HG03103 (cell line): ENCODE results near the gene AP5M1.
"Not testable (repeated sequence)": the region's sequence is repeated elsewhere in the genome, so short reads cannot be mapped to it uniquely, and the experiment has no call there.

Experiments used
- ATAC-seq: cut with Tn5 transposase; IDR thresholded peaks from one replicate; pipeline ENCODE4 v1.9.1; 2021; ENCODE audit warnings: low read depth; ENCODE audit not compliant: unreplicated experiment

Gene AP5M1

GRCh38 chr14:57287745-57288144 lies 19.0 kb downstream of the AP5M1 start:
- no peak for ATAC-seq

- ATAC-seq, result no peak
Measured at GRCh38 chr14:57290751-57291150, 22.0 kb downstream of the AP5M1 start.

- ATAC-seq, result no peak
Measured at GRCh38 chr14:57291692-57292647, 23.2 kb downstream of the AP5M1 start.

GRCh38 chr14:57293866-57294837 lies 25.4 kb downstream of the AP5M1 start:
- no peak for ATAC-seq

- ATAC-seq, result no peak
Measured at GRCh38 chr14:57295239-57295638, 26.5 kb downstream of the AP5M1 start.

GRCh38 chr14:57297852-57298251 lies 29.1 kb downstream of the AP5M1 start:
- ATAC-seq, result no peak

GRCh38 chr14:57299511-57299910 lies 30.7 kb downstream of the AP5M1 start:
- ATAC-seq, result no peak

- no peak for ATAC-seq
Measured at GRCh38 chr14:57302883-57303282, 34.1 kb downstream of the AP5M1 start.

- no peak for ATAC-seq
Measured at GRCh38 chr14:57314396-57315089, 45.8 kb downstream of the AP5M1 start.

- peak; percentile 58 for ATAC-seq
Measured at GRCh38 chr14:57317248-57317833, 48.6 kb downstream of the AP5M1 start.

- no peak for ATAC-seq
Measured at GRCh38 chr14:57319636-57320192, 50.9 kb downstream of the AP5M1 start.

- ATAC-seq, result no peak
Measured at GRCh38 chr14:57323721-57324120, 55.0 kb downstream of the AP5M1 start.

GRCh38 chr14:57326253-57326652 lies 57.5 kb downstream of the AP5M1 start:
- ATAC-seq, result peak; percentile 98

- no peak for ATAC-seq
Measured at GRCh38 chr14:57329833-57330232, 61.1 kb downstream of the AP5M1 start.

GRCh38 chr14:57332475-57332874 lies 63.7 kb downstream of the AP5M1 start:
- ATAC-seq, result not testable (repeated sequence)

GRCh38 chr14:57333726-57334125 lies 65.0 kb downstream of the AP5M1 start:
- not testable (repeated sequence) for ATAC-seq

- not testable (repeated sequence) for ATAC-seq
Measured at GRCh38 chr14:57343545-57344297, 75.0 kb downstream of the AP5M1 start.

GRCh38 chr14:57345106-57345505 lies 76.3 kb downstream of the AP5M1 start:
- ATAC-seq, result no peak

- ATAC-seq, result no peak
Measured at GRCh38 chr14:57346741-57347140, 78.0 kb downstream of the AP5M1 start.
